GM19397 (cell line): ENCODE measurements around the gene CARS1.
"Not testable (repeated sequence)": the region's sequence is repeated elsewhere in the genome, so short reads cannot be mapped to it uniquely, and the experiment has no call there.

Source experiments
- ATAC-seq: cut with Tn5 transposase; IDR thresholded peaks from one replicate; pipeline ENCODE4 v1.9.1; 2021; ENCODE audit warnings: mild to moderate bottlenecking, moderate library complexity; ENCODE audit not compliant: unreplicated experiment

Gene CARS1

GRCh38 chr11:3090096-3090901 is 33.1 kb upstream of the CARS1 start:
- ATAC-seq = no peak

DNA sequence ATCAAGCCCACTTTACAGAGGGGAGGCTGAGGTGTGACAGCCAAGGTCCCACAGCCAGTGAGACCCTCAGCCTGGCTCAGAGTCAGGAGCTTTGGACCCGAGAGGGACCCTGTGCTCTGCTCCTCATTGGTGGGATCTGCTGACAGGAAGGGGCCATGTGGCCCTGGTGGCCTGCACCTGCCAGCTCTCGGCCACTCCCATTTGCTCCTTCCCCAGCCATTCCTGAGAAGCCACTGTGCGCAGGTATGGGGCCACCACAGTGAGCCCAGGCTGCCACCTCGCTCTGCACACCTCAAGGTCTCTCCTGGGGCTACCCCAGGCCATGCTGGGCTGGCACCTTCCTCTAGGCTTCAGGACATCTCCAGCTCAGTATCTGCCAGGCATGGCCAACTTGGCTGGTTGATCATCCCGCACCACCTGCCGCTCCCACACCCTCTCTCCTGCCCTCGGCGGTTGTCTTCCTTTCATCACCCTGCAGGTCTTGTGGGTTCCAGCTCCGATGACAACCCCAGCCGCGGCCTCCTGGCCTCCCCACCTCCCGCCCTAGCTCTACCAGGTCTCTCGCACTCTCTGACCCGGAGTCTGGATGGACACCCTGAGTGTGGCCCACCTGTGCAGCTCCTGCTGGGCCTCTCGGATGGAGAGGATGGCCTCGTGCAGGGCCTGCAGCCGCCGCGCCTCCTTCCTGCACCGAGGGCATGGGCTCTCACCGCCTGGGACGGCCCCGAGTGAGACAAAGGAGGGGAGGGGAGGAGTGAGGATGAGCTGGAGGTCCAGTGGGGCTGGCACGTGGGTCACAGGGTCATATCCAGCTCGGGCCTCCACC is 32.2 kb upstream of the CARS1 start:
- ATAC-seq = no peak

GRCh38 chr11:3088806-3089205 is 31.6 kb upstream of the CARS1 start:
- no peak for ATAC-seq

DNA sequence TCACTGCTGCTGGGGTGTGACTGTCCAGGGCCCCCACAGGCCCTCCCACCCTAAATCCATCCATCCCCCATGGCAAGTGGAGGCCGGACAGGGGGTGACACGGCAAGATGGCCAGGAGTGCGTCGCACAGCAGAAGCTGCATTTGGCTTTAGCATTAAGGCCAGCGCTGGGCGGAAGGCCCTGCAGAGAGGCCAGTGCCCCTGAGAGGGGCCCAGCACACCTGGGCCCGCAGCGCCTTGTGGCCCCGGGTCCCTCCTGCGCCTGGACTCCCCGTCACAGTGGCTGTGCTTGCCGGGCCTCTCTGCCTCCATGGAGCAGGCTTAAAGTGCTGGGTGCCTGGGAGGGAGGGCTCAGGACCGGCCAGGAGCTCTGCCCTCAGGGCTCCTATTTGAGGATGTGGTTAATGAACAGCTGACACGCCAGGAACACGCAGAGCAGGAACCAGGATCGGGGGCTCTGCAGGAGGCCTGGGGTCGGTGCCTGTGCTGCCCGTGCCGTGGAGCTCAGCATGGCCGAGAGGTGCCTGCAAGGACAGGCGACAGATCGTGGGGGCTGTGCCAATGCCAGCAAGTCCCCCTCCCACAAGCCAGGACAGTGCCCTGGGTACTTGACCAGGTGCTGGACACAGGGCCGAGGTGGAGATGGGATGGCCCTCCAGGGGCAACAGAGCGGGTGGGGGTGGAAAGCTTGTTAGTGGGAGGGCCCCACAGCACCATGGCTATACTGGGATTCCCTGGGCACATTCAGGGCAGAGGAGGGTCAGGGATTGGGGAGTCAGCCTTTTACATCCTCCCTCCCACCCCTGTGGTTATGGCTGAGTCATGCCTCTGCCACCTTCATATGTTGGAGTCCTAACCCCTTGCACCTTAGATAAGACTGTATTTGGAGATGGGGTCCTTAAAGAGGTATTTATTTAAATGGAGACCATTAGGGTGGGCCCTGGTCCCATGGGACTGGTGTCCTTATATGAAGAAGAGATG is 30.9 kb upstream of the CARS1 start:
- ATAC-seq = no peak

GRCh38 chr11:3087373-3087772 is 30.1 kb upstream of the CARS1 start:
- ATAC-seq = no peak

DNA sequence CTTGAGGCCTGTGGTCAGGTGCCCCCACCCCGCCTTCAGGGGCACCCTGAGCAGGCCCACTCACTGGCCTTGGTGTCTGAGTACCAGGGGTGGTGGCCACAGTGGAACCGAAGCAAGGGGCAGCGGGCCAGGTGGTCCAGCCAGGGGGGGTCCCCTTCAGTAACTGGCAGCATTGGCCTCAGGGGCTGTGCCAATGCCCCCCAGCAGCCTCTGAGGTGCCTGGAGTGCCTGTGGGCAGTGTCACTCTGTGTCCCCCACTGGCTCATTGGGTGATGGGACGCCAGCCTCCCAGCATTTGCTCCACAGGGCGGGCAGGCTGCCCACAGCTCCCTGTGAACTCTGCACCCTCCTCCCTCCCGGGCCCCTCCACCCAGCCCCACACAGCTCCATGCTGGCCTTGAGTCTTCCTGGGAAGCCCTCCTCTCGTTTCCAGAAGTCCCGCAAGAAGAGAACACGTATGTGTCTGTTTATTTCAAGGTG is 29.5 kb upstream of the CARS1 start:
- ATAC-seq = no peak

DNA sequence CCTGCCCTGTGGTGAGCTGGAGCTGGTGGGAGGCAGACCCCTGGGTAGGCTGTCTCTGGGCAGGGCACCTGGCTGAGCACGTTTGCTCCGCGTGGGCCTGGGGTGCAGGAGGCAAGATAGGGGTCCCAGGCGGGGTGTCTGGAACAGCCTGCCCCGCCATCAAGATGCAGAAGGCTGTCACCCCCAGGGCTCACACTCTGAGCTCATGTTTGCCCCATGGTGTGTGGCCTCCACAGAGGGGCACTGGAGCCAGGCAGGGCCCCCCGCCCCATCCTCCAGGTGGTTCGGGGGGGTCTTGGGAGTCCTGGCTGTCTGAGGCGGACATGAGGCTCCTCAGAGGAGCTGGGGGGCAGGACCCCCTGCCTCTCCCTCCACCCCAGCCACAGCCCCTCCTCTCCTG is 28.9 kb upstream of the CARS1 start:
- no peak for ATAC-seq

GRCh38 chr11:3085052-3085451 is 27.8 kb upstream of the CARS1 start:
- no peak for ATAC-seq

DNA sequence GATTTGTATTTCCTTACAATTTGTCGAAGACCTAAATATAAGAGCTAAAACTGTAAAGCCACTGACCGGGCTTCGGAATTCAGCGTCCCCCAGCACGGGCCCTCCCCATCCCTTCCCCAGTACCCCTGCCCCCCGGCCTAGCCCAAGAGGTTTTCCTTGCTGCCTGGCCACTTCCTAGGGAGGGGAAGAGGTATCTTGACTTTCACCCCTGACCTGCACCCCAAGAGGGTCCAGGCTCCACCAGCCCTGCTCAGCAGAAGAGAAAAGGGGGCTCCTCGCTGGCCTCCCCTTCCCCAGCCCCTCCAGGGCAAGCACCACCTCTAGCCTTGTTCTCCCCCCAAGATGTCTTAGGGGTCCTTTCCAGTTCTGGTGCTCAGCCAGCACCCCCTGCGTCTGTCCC is 26.1 kb upstream of the CARS1 start:
- no peak for ATAC-seq

DNA sequence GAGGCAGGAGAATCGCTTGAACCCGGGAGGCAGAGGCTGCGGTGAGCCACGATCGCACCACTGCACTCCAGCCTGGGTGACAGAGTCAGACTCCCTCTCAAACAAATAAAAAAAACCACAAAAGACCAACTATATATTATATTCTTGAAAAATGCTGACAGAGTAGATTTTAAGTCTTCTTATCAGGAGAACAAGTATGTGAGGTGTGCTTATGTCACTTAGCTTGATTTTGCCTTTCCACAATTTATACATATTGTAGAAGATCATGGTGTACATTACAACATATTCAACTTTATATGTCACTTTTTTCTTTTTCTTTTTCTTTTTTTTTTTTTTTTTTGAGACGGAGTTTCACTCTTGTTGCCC is 24.1 kb upstream of the CARS1 start:
- no peak for ATAC-seq

DNA sequence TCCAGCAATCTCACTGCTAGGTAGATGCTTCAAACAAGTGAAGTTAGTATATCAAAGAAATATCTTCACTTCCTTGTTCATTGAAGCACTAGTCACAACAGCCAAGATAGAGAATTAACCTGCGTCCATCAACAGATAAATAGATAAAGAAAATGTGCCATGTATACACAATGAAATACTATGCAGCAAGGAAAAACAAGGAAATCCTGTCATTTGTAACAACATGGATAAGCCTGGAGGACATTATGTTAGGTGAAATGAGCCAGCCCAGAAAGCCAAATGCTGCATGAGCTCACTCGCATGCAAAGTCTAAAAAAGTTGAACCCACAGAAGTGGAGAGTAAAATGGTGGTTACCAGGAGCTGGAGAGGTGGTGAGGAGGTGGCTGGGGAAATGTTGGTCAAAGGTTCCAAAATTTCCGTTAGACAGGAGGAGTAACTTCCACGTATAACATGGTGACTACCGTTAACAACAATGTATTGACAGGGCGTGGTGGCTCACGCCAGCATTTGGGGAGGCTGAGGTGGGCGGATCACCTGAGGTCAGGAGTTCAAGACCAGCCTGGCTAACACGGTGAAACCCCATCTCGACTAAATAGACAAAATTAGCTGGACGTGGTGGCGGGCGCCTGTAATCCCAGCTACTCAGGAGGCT is 23.6 kb upstream of the CARS1 start:
- ATAC-seq = no peak

GRCh38 chr11:3080104-3080503 is 22.9 kb upstream of the CARS1 start:
- ATAC-seq = no peak

- ATAC-seq = no peak
These were observed 20.7 kb upstream of the CARS1 start for GRCh38 chr11:3077846-3078440.

DNA sequence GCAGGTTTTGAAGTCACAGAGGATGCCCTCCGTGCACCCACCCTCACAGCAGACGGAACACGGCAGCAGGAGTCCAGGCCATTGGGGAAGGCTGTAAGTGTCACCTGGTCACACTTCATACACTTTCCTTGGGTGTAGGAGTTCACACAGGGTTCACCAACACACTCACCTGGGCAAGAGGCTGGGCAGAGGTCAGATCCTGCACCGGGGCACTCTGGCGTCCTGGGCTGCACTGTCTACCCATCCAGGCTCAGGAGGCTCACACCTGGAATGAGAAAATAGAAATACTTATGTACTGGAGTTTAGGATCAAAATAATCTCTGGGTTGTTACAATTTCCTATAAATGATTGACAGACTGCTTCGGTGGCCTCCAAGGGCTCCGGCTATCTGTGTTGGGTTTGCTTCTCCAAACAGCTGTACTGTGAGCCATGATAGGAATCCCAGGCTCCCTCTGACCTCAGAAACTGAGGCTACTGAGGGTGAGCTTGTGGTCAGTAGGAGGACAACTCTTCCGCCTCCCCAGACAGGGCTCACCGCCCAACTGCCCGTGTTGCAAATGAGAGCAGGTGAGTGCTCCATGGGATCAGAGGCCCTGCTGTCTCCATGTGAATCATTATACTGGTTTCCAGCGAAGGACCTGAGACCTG is 20.1 kb upstream of the CARS1 start:
- ATAC-seq = no peak

GRCh38 chr11:3074912-3075589 is 17.8 kb upstream of the CARS1 start:
- no peak for ATAC-seq

- ATAC-seq = no peak
These were observed 15.8 kb upstream of the CARS1 start for GRCh38 chr11:3073029-3073435.

- no peak for ATAC-seq
These were observed 12.2 kb upstream of the CARS1 start for GRCh38 chr11:3069425-3069824.

GRCh38 chr11:3066308-3066707 is 9.1 kb upstream of the CARS1 start:
- ATAC-seq = not testable (repeated sequence)

DNA sequence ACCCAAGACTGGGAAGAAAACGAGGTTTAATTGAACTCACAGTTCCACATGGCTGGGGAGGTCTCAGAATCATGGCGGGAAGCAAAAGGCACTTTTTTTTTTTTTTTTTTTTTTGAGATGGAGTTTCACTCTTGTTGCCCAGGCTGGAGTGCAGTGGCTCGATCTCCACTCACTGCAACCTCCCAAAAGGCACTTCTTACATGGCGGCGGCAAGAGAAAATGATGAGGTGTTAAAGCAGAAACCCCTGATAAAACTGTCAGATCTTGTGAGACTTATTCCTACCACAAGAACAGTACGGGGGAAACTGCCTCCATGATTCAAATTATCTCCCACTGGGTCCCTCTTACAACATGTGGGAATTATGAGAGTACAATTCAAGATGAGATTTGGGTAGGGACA is 7.5 kb upstream of the CARS1 start:
- ATAC-seq = not testable (repeated sequence)
